ENCODE results near the gene TBC1D2B. TPM values are rescaled to one million over a fixed set of nuclear protein-coding genes. Genes with fewer than 3 reads are reported as not detected.

TBC1D2B gene
- total and polyA plus RNA-seq, 4 donors, result 8.4 to 119 (median 22.0) TPM

DNA sequence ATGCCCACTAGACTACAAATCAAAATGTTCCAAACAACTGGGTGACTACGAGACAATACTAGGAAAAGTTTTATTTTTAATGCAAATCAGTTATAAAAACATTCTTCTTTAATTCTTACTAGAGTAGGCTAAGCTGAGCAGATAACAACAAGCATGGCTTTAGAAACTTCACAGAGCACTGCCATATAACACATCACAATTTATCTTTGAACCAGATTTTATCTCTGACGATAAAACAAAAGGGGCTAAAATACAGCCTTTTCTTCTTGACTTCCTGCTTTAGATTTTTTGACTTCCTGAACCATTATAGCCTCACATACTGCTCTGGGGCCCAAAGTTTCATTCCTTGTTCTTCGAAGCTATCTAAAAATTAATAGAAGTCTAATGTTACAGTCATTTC is 25.9 kb downstream of the TBC1D2B start:
- TF ChIP-seq RXRA (IDR thresholded peaks at IDR 0.05) (no peak), FOXA2 (IDR thresholded peaks at IDR 0.05) (no peak), FOXA1 (IDR thresholded peaks at IDR 0.05) (no peak), NR2F2 (IDR thresholded peaks at IDR 0.05) (no peak), EGR1 (IDR thresholded peaks at IDR 0.05; ENCODE audit: low read depth in 2 of 2) (no peak), GABPA (IDR thresholded peaks at IDR 0.05 in 1 of 2, conservative IDR thresholded peaks at IDR 0.05 in 1 of 2) (no peak), RAD21 (IDR thresholded peaks at IDR 0.05) (no peak), SP1 (IDR thresholded peaks at IDR 0.05) (no peak), HNF4A (conservative IDR thresholded peaks at IDR 0.05) (no peak), HNF4G (IDR thresholded peaks at IDR 0.05) (no peak), JUND (IDR thresholded peaks at IDR 0.05) (no peak), YY1 (IDR thresholded peaks at IDR 0.05) (no peak), TAF1 (conservative IDR thresholded peaks at IDR 0.05) (no peak)
- TF ChIP-seq, protein P1, sequence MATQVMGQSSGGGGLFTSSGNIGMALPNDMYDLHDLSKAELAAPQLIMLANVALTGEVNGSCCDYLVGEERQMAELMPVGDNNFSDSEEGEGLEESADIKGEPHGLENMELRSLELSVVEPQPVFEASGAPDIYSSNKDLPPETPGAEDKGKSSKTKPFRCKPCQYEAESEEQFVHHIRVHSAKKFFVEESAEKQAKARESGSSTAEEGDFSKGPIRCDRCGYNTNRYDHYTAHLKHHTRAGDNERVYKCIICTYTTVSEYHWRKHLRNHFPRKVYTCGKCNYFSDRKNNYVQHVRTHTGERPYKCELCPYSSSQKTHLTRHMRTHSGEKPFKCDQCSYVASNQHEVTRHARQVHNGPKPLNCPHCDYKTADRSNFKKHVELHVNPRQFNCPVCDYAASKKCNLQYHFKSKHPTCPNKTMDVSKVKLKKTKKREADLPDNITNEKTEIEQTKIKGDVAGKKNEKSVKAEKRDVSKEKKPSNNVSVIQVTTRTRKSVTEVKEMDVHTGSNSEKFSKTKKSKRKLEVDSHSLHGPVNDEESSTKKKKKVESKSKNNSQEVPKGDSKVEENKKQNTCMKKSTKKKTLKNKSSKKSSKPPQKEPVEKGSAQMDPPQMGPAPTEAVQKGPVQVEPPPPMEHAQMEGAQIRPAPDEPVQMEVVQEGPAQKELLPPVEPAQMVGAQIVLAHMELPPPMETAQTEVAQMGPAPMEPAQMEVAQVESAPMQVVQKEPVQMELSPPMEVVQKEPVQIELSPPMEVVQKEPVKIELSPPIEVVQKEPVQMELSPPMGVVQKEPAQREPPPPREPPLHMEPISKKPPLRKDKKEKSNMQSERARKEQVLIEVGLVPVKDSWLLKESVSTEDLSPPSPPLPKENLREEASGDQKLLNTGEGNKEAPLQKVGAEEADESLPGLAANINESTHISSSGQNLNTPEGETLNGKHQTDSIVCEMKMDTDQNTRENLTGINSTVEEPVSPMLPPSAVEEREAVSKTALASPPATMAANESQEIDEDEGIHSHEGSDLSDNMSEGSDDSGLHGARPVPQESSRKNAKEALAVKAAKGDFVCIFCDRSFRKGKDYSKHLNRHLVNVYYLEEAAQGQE (IDR thresholded peaks at IDR 0.05), result no peak
- TF ChIP-seq, protein P2, sequence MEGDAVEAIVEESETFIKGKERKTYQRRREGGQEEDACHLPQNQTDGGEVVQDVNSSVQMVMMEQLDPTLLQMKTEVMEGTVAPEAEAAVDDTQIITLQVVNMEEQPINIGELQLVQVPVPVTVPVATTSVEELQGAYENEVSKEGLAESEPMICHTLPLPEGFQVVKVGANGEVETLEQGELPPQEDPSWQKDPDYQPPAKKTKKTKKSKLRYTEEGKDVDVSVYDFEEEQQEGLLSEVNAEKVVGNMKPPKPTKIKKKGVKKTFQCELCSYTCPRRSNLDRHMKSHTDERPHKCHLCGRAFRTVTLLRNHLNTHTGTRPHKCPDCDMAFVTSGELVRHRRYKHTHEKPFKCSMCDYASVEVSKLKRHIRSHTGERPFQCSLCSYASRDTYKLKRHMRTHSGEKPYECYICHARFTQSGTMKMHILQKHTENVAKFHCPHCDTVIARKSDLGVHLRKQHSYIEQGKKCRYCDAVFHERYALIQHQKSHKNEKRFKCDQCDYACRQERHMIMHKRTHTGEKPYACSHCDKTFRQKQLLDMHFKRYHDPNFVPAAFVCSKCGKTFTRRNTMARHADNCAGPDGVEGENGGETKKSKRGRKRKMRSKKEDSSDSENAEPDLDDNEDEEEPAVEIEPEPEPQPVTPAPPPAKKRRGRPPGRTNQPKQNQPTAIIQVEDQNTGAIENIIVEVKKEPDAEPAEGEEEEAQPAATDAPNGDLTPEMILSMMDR (IDR thresholded peaks at IDR 0.05; ENCODE audit: low read depth, low read length, missing input control), result no peak
- TF ChIP-seq, protein P3, sequence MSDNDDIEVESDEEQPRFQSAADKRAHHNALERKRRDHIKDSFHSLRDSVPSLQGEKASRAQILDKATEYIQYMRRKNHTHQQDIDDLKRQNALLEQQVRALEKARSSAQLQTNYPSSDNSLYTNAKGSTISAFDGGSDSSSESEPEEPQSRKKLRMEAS (IDR thresholded peaks at IDR 0.05), result no peak
- DNase-seq (ENCODE audit: low spot score), result no peak
- H3K9me3 ChIP-seq (ENCODE audit: control insufficient read depth in 4 of 4, low read length in 3 of 4), result no peaks in the 10 kb centered on the region
- H3K4me1 ChIP-seq (ENCODE audit: control insufficient read depth in 4 of 4, insufficient read depth in 4 of 4, low read length in 3 of 4), result peaks cover 17 to 62% (median 44%) of the 10 kb centered on the region in 4 donors
- WGBS, result 63% methylated on average over 3 of the region's 3 CpGs
- no peaks in the 10 kb centered on the region for H3K27me3 ChIP-seq (ENCODE audit: control insufficient read depth in 4 of 4, insufficient read depth in 4 of 4, low read length in 3 of 4)
- peaks cover 0 to 31% (median 4%) of the 10 kb centered on the region in 4 donors for H3K36me3 ChIP-seq (ENCODE audit: control insufficient read depth in 4 of 4, insufficient read depth in 3 of 4, low read depth in 1 of 4, low read length in 3 of 4)
- no peak overlapping the region for H3K9ac ChIP-seq (ENCODE audit: low read depth in 1 of 2, low read length in 2 of 2)
- no peak overlapping the region for H3K27ac ChIP-seq (ENCODE audit: low read depth in 1 of 2, low read length in 2 of 2)
- H3K4me3 ChIP-seq (ENCODE audit: low read depth in 1 of 3, low read length in 3 of 3), result no peak overlapping the region

DNA sequence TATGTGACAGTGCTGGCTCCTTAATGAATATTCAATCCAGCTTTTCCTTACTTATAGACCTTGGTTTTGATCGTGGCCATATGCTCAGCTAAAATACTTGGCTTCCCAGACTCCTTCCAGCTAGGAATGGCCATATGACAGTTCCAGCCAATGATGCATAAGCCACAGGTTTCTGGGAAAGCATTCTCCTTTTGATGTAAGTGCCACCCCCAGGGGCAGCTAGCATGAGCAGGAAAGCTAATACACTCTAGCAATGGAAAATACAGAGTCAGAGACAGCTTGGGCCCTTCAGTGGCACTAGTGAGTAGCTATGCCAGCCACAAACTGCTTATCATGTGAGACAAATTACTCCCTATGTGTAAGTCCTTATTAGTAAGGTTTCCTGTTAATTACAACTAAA is 26.7 kb downstream of the TBC1D2B start:
- no peaks in the 10 kb centered on the region for H3K9me3 ChIP-seq (ENCODE audit: control insufficient read depth in 4 of 4, low read length in 3 of 4)
- no peak overlapping the region for H3K27ac ChIP-seq (ENCODE audit: low read depth in 1 of 2, low read length in 2 of 2)
- DNase-seq (ENCODE audit: low spot score), result no peak
- no peak overlapping the region for H3K9ac ChIP-seq (ENCODE audit: low read depth in 1 of 2, low read length in 2 of 2)
- H3K36me3 ChIP-seq (ENCODE audit: control insufficient read depth in 4 of 4, insufficient read depth in 3 of 4, low read depth in 1 of 4, low read length in 3 of 4), result peaks cover 0 to 31% (median 4%) of the 10 kb centered on the region in 4 donors
- no peaks in the 10 kb centered on the region for H3K27me3 ChIP-seq (ENCODE audit: control insufficient read depth in 4 of 4, insufficient read depth in 4 of 4, low read length in 3 of 4)
- no peak overlapping the region for H3K4me3 ChIP-seq (ENCODE audit: low read depth in 1 of 3, low read length in 3 of 3)
- 90% methylated on average over 1 of the region's 1 CpG for WGBS
- peaks cover 12 to 57% (median 36%) of the 10 kb centered on the region in 4 donors for H3K4me1 ChIP-seq (ENCODE audit: control insufficient read depth in 4 of 4, insufficient read depth in 4 of 4, low read length in 3 of 4)
- TF ChIP-seq, protein P2 (IDR thresholded peaks at IDR 0.05; ENCODE audit: low read depth, low read length, missing input control), result no peak
- TF ChIP-seq FOXA2 (IDR thresholded peaks at IDR 0.05), result no peak
- no peak for TF ChIP-seq YY1 (IDR thresholded peaks at IDR 0.05)
- TF ChIP-seq, protein P4, sequence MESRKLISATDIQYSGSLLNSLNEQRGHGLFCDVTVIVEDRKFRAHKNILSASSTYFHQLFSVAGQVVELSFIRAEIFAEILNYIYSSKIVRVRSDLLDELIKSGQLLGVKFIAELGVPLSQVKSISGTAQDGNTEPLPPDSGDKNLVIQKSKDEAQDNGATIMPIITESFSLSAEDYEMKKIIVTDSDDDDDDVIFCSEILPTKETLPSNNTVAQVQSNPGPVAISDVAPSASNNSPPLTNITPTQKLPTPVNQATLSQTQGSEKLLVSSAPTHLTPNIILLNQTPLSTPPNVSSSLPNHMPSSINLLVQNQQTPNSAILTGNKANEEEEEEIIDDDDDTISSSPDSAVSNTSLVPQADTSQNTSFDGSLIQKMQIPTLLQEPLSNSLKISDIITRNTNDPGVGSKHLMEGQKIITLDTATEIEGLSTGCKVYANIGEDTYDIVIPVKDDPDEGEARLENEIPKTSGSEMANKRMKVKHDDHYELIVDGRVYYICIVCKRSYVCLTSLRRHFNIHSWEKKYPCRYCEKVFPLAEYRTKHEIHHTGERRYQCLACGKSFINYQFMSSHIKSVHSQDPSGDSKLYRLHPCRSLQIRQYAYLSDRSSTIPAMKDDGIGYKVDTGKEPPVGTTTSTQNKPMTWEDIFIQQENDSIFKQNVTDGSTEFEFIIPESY (IDR thresholded peaks at IDR 0.05), result no peak
- no peak for TF ChIP-seq EGR1 (IDR thresholded peaks at IDR 0.05; ENCODE audit: low read depth in 2 of 2)
- no peak for TF ChIP-seq TAF1 (conservative IDR thresholded peaks at IDR 0.05)
- TF ChIP-seq, protein P1 (IDR thresholded peaks at IDR 0.05), result no peak
- TF ChIP-seq, protein P3 (IDR thresholded peaks at IDR 0.05), result no peak
- TF ChIP-seq, protein P5, sequence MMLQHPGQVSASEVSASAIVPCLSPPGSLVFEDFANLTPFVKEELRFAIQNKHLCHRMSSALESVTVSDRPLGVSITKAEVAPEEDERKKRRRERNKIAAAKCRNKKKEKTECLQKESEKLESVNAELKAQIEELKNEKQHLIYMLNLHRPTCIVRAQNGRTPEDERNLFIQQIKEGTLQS (IDR thresholded peaks at IDR 0.05), result no peak
- TF ChIP-seq NR2F2 (IDR thresholded peaks at IDR 0.05), result no peak
- TF ChIP-seq RXRA (IDR thresholded peaks at IDR 0.05), result no peak

Data from liver (tissue), 9 donors.